ENCODE measurements around the gene RAD51C.
"Not testable (repeated sequence)": the region's sequence is repeated elsewhere in the genome, so short reads cannot be mapped to it uniquely, and the experiment has no call there.

Gene RAD51C

DNA sequence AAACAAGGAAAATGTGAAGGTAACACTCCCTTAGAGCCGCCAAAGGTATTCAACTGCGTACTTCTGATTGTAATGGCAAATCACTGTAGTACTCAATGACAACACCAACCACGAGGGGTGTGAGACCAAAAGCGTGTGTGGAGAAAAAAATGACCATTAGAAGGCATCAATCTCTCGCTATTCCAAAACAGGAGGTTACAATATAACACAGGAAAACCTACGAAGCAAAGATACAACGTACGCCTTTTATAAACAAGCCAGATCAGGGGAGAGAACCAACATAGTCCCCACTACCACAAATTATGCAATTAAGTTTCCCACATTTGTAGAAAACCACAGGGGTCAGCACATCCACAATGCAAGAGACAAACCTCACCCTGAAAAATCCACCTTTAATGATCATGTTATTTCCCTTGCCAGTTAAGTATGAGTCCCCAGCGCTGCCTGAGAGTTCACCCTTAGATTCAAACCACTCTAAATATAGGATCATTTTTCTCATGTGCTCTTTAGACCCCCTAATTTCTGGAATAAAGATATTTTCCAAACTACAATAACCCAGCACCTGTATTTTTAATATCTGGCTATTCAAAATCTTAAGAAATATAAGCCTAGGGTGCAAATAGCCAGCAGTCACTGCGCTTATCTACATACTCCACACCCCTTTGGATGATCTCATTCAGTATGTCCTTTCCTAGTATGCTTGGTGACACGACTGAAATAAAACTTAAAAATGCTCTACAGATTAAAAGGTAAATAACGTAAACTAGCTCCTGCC is 13.0 kb upstream of the RAD51C start:
- TF ChIP-seq CTCF (IDR thresholded peaks at IDR 0.05; ENCODE audit: low read depth, low read length) = no peak; the same call in 1 of the 2 replicates
- TF ChIP-seq EZH2phosphoT487 (IDR thresholded peaks at IDR 0.05; ENCODE audit: low read depth) = no peak
- H3K4me1 ChIP-seq (ENCODE audit: low read length) = peaks cover 48% of the 10 kb centered on the region
- peak overlapping the region; percentile 59 for H2AFZ ChIP-seq (ENCODE audit: low read depth, low read length)
- H4K20me1 ChIP-seq (ENCODE audit: insufficient read depth, low read length) = no peaks in the 10 kb centered on the region
- peak overlapping the region; percentile 60 for H3K9ac ChIP-seq (ENCODE audit: low read length)
- H3K27me3 ChIP-seq (ENCODE audit: low read depth, low read length) = no peaks in the 10 kb centered on the region
- H3K36me3 ChIP-seq (replicated peaks; ENCODE audit: low read depth, low read length) = no peaks in the 10 kb centered on the region
- no peaks in the 10 kb centered on the region for H3K9me3 ChIP-seq (ENCODE audit: insufficient read depth, low read length)
- H3K4me2 ChIP-seq (ENCODE audit: low read length) = peak overlapping the region; percentile 69
- no peaks in the 10 kb centered on the region for H3K79me2 ChIP-seq (ENCODE audit: low read length)
- peak overlapping the region; percentile 60 for H3K27ac ChIP-seq (ENCODE audit: low read length)
- peak overlapping the region; percentile 63 for H3K4me3 ChIP-seq (ENCODE audit: low read length)

DNA sequence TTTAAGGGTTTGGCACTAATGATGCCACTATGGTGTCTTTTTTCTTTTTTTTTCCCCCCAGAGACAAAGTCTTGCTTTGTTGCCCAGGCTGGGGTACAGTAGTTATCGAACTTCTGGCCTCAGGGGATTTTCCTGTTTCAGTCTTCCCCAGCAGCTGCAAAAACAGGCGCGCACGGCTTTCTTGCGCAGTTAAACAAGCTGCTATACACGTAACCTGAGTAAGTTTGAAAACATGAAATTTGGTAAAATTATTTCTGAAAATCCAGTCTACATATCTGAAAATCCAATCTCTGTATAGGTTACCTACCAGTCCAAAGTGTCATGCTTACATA is 12.4 kb upstream of the RAD51C start:
- peak overlapping the region; percentile 60 for H3K27ac ChIP-seq (ENCODE audit: low read length)
- H3K36me3 ChIP-seq (replicated peaks; ENCODE audit: low read depth, low read length) = no peaks in the 10 kb centered on the region
- peak overlapping the region; percentile 69 for H3K4me2 ChIP-seq (ENCODE audit: low read length)
- peak overlapping the region; percentile 60 for H3K9ac ChIP-seq (ENCODE audit: low read length)
- no peaks in the 10 kb centered on the region for H3K9me3 ChIP-seq (ENCODE audit: insufficient read depth, low read length)
- no peaks in the 10 kb centered on the region for H3K79me2 ChIP-seq (ENCODE audit: low read length)
- H2AFZ ChIP-seq (ENCODE audit: low read depth, low read length) = peak overlapping the region; percentile 59
- peak overlapping the region; percentile 63 for H3K4me3 ChIP-seq (ENCODE audit: low read length)
- no peaks in the 10 kb centered on the region for H4K20me1 ChIP-seq (ENCODE audit: insufficient read depth, low read length)
- H3K4me1 ChIP-seq (ENCODE audit: low read length) = peaks cover 48% of the 10 kb centered on the region
- TF ChIP-seq CTCF (IDR thresholded peaks at IDR 0.05; ENCODE audit: low read depth, low read length) (no peak), EZH2phosphoT487 (IDR thresholded peaks at IDR 0.05; ENCODE audit: low read depth) (no peak)
- H3K27me3 ChIP-seq (ENCODE audit: low read depth, low read length) = no peaks in the 10 kb centered on the region

GRCh38 chr17:58684003-58684402 is 8.4 kb upstream of the RAD51C start:
- Histone ChIP-seq H3K27me3 (ENCODE audit: low read depth, low read length) (no peaks in the 10 kb centered on the region), H4K20me1 (ENCODE audit: insufficient read depth, low read length) (no peaks in the 10 kb centered on the region), H3K27ac (ENCODE audit: low read length) (no peak overlapping the region), H3K9me3 (ENCODE audit: insufficient read depth, low read length) (no peaks in the 10 kb centered on the region), H3K79me2 (ENCODE audit: low read length) (no peaks in the 10 kb centered on the region), H3K36me3 (replicated peaks; ENCODE audit: low read depth, low read length) (no peaks in the 10 kb centered on the region), H3K4me2 (ENCODE audit: low read length) (no peak overlapping the region), H3K4me1 (ENCODE audit: low read length) (peaks cover 19% of the 10 kb centered on the region), H3K9ac (ENCODE audit: low read length) (no peak overlapping the region), H2AFZ (ENCODE audit: low read depth, low read length) (no peak overlapping the region), H3K4me3 (ENCODE audit: low read length) (no peak overlapping the region)
- no peak for TF ChIP-seq EZH2phosphoT487 (IDR thresholded peaks at IDR 0.05; ENCODE audit: low read depth)
- no peak for TF ChIP-seq CTCF (IDR thresholded peaks at IDR 0.05; ENCODE audit: low read depth, low read length)

DNA sequence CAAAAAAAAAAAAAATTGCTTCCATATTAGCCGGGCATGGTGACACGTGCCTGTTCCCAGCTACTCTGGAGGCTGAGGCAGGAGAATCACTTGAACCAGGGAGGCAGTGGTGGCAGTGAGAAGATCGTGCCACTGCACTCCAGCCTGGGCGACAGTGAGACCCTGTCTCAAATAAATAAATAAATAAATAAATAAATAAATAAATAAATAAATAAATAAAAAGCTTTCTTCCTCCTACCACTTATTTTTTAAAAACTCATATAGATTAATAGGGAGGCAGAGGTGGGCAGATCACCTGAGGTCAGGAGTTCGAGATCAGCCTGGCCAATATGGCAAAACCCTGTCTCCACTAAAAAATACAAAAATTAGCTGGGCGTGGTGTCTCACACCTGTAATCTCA is 7.9 kb upstream of the RAD51C start:
- H3K79me2 ChIP-seq (ENCODE audit: low read length); H2AFZ ChIP-seq (ENCODE audit: low read depth, low read length); H3K4me3 ChIP-seq (ENCODE audit: low read length); H3K27ac ChIP-seq (ENCODE audit: low read length); H3K4me2 ChIP-seq (ENCODE audit: low read length); H3K9ac ChIP-seq (ENCODE audit: low read length); H4K20me1 ChIP-seq (ENCODE audit: insufficient read depth, low read length); H3K27me3 ChIP-seq (ENCODE audit: low read depth, low read length); H3K9me3 ChIP-seq (ENCODE audit: insufficient read depth, low read length); H3K36me3 ChIP-seq (replicated peaks; ENCODE audit: low read depth, low read length): not testable (repeated sequence)
- H3K4me1 ChIP-seq (ENCODE audit: low read length) = peaks cover 16% of the 10 kb centered on the region
